Right ventricle myocardium inferior (tissue), 1 donor: ENCODE data around the gene RAPGEF4. TPM values are rescaled to one million over a fixed set of nuclear protein-coding genes. Genes with fewer than 3 reads are reported as not detected.

ENCODE experiments used
- ATAC-seq: fragments of 200-7000 bp; cut with Tn5 transposase; one replicate; pipeline ENCODE4 v1.9.1; 2020; ENCODE audit warnings: mild to moderate bottlenecking, moderate library complexity
- DNase-seq: peaks from one replicate; pipeline ENCODE4 v3.0.0; 2021; ENCODE audit errors: missing footprints
- intact Hi-C: fragments of 100-400 bp; cut with DNase I; formaldehyde crosslinking; loops from one replicate; pipeline ENCODE4 v1.11.0; 2022
- total RNA-seq: library from RNA; stranded (reverse); fragmentation: NEBNext Ultra II Directional; extraction: Animal tissue kit (Norgen Biotek cat#: 25700); gene quantifications from one replicate; pipeline ENCODE4 v1.2.1, GENCODE V29; 2021
- donor health status: DM: no; HTN: yes; CAD: no; lungs with severe emphysema.

RAPGEF4 gene
- total RNA-seq, 1 donor from 2014 or later = 9.0 TPM

- intact Hi-C loops = no loop called here
- ATAC-seq (no peak), DNase-seq (no peak)
Measured at GRCh38 chr2:172917716-172918115, 182.1 kb downstream of the RAPGEF4 start.

- no peak for DNase-seq
- intact Hi-C loops = no loop called here
- ATAC-seq = no peak
Measured at GRCh38 chr2:172919732-172920131, 184.1 kb downstream of the RAPGEF4 start.

DNA sequence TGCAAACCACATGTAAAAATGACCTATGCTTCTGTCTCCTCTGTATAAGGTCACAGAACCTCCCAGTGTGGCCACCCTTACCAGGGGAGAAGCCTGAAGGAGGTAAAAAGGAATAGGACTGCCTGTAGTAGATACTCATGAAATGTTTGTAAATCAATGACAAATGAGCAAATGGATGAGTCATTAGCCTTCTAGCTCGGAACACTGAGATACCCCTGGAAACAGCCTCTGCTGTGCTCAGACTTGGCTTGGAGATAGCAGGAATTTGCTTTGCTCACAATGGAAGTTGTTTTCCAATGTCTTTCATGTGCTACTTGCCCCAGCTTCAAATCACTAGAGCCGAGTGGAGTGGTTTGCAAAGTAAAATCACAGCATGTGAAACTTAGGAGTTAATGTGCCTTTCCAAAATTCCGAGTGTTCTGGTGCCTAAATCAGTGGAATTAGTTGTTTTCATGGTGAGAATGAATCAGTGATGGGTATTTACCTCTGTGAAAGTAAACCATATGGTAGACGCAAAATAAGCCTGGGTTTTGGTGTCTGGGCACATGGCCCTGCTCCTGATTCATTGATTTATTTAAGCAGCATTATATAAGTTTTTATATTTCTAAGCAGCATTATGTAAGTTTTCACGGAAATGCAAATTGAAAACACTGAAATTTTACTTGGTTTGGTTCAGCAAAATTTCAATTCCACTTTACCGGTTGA lies 186.0 kb downstream of the RAPGEF4 start:
- no peak for ATAC-seq

GRCh38 chr2:172922306-172922705 lies 186.7 kb downstream of the RAPGEF4 start:
- intact Hi-C loops = no loop called here
- ATAC-seq = no peak

More for the DNA sequence above, 186.0 kb downstream of the RAPGEF4 start:
- intact Hi-C loops = no loop called here
- no peak for DNase-seq

GRCh38 chr2:172922815-172923214 lies 187.2 kb downstream of the RAPGEF4 start:
- intact Hi-C loops = no loop called here
- ATAC-seq (no peak), DNase-seq (no peak)

More at GRCh38 chr2:172922306-172922705, 186.7 kb downstream of the RAPGEF4 start:
- DNase-seq = no peak

DNA sequence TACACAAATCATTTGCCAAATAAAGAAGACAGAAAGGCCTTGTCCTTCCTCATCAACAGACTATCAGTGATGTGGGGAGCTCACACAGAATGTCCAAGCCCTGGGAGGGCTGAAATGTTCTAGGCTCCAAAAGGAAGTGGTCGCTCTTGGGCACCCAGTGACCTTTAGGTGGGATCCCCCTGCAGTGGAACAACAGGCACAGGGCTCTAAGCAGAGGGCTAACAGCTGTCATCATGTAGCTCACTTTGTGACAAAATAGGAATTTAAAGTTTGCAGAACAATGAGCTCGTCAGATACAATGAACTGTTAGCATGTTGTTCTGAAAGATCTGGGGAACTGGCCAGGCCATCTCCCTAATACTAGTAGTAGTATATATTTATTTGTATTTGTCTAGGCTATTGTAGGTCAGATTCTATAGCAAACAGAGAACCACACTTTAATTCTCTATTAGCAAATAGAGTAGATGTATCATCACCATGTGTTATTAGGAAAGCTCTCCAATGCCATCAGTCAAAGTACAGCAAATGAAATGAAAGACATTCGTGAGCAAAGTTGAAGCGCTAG lies 188.5 kb downstream of the RAPGEF4 start:
- ATAC-seq (no peak), DNase-seq (no peak)
- intact Hi-C loops = no loop called here

- intact Hi-C loops = no loop called here
- no peak for DNase-seq
- no peak for ATAC-seq
Measured at GRCh38 chr2:172925600-172925999, 190.0 kb downstream of the RAPGEF4 start.

GRCh38 chr2:172926785-172927640 lies 191.4 kb downstream of the RAPGEF4 start:
- no peak for DNase-seq
- ATAC-seq = peak; percentile 41
- intact Hi-C loops = no loop called here

DNA sequence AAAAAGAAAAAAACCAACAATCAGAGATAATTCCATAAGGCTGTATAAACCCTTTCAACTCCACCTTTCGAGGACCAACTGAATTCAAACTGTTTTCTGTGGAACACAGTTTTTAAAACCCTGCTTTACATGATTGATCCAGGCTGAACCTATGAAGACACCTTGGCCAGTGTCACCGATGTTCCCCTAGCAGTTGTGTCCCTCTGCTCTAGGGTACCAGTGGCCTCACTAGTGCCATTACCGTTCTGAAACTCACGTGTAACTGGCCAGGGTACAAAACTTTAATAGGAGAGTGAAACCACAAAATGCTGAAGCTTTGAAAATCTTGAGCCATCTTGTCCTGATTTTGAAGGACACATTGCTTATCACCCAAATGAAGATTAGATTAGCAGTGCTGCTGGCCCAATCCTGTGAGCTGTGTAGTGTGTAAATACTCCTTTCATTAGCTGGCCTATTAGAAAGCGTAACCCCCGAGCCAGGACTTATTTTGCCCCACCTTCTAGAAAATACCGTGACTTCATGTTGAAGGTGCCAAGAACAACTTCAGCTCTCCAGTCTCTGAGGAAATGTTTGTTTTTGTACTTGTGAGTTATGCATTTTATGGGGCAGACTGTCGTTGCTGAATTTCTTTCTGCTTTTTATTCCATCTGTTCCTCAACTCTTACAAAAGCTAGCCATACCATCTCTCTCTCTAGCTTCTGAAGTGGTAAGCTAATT lies 192.2 kb downstream of the RAPGEF4 start:
- peak; percentile 86 for ATAC-seq
- no peak for DNase-seq
- intact Hi-C loops = no loop called here

GRCh38 chr2:172928756-172929155 lies 193.1 kb downstream of the RAPGEF4 start:
- DNase-seq = no peak
- ATAC-seq = peak; percentile 60
- intact Hi-C loops = no loop called here

- intact Hi-C loops = loop anchor here (2.0 kb wide), 1 partner anchor 117 kb away; no protein-coding TSS in a partner anchor
- peak; percentile 41 for ATAC-seq
- DNase-seq = no peak
Measured at GRCh38 chr2:172929644-172930043, 194.0 kb downstream of the RAPGEF4 start.

DNA sequence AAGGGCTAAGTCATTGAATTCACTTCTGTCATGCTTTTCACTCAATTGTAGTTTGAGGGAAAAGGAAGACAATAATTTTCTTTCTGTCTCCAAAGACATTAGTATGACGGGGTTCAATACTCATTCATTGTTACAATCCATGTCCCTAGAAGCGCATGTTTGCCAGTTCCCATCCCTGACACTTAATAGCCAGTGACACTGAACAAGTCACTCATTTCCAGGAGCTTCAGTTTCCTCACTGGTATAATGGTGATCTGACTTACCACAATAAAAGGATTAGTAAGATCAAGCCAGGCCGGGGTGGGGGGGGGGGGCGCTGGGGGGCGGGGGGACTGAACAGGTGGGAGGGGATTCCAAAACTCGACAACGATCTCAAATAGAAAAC lies 195.2 kb downstream of the RAPGEF4 start:
- DNase-seq (no peak), ATAC-seq (no peak)
- intact Hi-C loops = loop anchor here (1.0 to 2.0 kb wide), 2 partner anchors 67 to 118 kb away; no protein-coding TSS in a partner anchor

DNA sequence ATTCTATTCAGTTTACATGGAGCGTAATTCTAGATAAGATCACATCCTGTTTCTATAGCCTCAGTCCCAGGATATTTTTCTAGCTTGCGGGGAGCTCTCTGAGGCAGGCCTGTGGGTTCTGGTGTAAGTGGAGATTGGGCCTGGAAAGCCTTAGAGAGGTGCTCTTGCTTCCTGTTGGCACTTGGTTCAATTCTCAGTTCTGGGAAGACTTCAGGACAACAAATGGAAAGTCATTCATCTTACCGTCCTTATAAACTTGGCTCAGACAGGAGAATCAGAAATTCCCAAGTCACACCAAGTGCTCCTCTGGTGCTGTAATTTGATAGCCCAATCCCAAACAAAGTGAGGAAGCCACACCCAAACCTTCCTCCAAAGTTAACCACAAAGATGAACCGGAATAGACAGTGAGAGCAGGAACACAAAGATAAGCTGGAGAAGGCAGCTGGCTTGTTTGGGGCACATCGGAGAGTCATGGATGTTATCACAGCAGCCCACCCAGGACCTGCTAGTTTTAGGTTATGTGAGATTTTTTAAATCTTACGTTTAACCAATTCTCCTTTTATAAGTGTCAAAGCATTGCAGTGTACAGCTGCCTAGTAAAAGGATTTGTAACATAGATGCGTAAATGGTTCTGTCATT lies 195.7 kb downstream of the RAPGEF4 start:
- intact Hi-C loops = loop anchor here (1.0 to 2.0 kb wide), 2 partner anchors 67 to 119 kb away; no protein-coding TSS in a partner anchor
- ATAC-seq (peak; percentile 38), DNase-seq (no peak)

GRCh38 chr2:172931918-172932520 lies 196.4 kb downstream of the RAPGEF4 start:
- intact Hi-C loops = loop anchor here (1.0 to 2.0 kb wide), 2 partner anchors 68 to 119 kb away; no protein-coding TSS in a partner anchor
- no peak for DNase-seq
- ATAC-seq = no peak

DNA sequence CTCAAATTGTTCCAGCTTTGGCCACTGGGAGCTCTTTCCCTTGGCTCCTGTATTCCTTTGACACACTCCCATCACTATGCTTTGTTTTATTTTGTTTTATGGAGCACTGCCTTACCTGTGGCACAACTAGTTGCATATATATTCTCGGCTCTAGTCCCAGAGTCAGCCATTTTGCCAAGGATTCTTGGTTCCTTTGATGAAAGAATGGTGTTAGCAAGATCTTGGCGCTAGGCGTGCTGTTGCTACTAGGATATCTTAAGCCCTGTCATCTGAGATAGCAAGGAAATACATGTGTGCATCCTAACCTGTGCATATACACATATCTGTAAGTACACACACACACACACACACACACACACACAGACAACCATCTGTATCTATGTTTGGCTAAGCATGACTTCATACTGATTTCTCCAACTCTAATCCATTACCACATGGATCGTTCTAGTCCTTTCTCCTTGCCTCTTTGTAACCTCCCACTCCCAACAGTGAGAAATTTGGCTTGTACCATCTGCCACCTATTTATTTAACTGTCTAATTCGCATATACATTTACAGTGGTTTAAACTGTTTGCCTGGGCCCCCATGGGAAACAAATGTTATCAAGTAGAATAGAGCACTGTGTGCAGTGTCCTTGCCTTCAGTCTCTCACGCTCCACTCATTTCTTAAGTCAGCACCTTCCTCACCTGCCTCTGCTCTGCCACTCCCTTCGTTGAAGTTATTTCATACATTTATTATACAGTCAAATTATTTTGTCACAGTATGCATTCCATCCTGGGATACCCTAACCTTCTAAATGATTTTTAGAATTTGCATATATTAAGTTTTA lies 202.5 kb downstream of the RAPGEF4 start:
- intact Hi-C loops = no loop called here
- DNase-seq (no peak), ATAC-seq (no peak)

DNA sequence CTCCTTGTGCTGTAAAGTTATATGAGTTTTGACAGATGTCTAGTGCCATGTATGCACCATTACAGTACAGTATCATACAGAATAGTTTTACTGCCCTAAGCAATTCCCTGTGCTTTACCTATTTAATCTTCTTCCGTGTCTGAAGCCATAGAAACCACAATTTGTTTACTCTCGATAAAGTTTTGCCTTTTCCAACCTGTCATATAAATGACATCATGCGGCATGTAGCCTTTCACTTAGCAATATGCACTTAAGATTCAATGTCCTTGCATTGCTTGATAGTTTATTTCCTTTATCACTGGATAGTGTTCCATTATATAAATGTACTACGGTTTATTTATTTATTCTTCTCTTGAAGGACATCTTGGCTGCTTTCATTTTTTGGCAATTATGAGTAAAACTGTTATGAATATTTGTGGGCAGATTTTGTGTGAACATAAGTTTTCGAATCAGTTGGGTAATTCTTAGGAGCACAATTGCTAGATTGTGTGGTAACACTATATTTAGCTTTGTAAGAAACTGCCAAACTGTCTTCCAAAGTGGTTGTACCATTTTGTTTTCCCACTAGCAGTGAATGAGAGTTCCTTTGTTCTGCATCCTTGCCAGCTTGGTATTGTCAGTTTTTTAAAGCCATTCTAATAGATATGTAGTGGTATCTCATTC lies 203.2 kb downstream of the RAPGEF4 start:
- DNase-seq (no peak), ATAC-seq (no peak)
- intact Hi-C loops = no loop called here

GRCh38 chr2:172943539-172943938 lies 207.9 kb downstream of the RAPGEF4 start:
- intact Hi-C loops = no loop called here
- ATAC-seq (no peak), DNase-seq (no peak)
